ENCODE data around the gene HNMT.
"Not testable (repeated sequence)": the region's sequence is repeated elsewhere in the genome, so short reads cannot be mapped to it uniquely, and the experiment has no call there.

Gene HNMT

DNA sequence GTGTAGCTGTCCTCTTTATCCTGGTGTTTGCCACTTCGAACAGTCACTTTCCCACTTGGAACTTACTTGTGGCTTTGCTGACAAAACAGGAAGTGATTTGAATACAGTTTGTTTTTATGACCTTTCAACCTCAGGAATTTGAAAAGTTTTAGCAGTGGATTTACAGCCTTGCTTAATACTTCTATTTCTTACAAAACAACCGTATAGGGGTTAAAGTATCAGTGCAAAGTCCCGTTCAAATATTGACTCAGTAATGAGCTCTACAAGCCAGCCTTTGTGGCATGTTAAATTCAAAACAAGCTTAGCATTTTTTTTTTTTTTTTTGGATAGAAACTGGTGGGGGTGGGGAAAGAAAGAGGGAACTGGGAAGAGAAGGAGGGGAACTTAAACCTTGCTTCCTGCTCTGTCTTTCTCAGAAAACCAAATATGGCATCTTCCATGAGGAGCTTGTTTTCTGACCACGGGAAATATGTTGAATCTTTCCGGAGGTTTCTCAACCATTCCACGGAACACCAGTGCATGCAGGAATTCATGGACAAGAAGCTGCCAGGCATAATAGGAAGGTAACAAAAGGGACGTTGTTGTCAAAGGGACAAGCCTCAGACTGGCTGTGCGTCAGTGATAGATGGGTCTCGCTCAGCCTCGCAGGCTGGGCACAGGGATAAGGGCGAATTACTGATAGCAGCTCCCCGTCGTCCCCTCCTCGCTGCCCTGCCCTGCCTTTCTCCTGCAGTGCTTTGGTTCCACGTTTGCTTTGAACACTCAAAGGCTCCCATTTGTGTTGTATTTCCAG lies at the start of gene HNMT:
TSS of gene HNMT (plus strand) at position 408 of the 793 bp plus-strand sequence. CDS start at position 427, 19 bp downstream.
- peak within 1 kb of the TSS; percentile 88 for H3K27ac ChIP-seq
- TF ChIP-seq, protein P1, sequence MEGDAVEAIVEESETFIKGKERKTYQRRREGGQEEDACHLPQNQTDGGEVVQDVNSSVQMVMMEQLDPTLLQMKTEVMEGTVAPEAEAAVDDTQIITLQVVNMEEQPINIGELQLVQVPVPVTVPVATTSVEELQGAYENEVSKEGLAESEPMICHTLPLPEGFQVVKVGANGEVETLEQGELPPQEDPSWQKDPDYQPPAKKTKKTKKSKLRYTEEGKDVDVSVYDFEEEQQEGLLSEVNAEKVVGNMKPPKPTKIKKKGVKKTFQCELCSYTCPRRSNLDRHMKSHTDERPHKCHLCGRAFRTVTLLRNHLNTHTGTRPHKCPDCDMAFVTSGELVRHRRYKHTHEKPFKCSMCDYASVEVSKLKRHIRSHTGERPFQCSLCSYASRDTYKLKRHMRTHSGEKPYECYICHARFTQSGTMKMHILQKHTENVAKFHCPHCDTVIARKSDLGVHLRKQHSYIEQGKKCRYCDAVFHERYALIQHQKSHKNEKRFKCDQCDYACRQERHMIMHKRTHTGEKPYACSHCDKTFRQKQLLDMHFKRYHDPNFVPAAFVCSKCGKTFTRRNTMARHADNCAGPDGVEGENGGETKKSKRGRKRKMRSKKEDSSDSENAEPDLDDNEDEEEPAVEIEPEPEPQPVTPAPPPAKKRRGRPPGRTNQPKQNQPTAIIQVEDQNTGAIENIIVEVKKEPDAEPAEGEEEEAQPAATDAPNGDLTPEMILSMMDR (conservative IDR thresholded peaks at IDR 0.05) = no peak

DNA sequence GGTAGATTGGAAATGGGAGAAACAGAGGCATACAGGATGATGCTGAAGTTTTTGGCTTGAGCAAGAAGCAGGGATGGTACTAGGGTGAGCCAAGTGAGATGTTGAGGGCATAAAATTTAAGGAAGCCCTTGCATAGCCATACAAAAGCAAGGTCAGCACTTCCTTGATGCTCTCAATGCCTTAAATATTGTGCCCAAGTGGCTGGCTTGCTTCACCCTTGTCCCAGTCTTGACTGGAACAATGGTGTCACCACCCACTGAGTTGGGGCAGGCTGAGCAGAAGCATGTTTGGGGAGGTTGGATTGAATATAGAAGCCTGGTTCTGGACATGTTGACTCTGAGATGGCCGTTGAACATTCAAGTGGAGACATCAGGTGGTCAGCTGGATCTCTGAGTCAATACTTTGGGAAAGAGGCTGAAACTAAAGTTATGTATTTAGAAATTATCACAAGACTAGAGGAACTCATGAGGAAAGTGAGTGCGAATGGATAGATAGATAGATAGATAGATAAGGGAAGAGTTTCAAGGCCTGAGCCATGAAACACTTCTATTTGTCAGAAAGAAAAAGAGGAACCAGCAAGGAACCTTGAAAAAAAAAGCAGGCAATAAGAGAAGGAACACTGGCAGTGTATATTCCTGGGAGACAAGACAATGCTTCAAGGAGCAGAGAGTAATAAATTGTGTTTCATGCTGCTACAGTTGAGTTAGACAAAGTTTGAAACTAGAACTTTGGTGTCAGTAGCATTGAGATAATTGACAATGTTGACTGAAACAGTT lies 43.0 kb upstream of the HNMT start:
- H3K27ac ChIP-seq = no peak overlapping the region
- TF ChIP-seq, protein P1 (conservative IDR thresholded peaks at IDR 0.05) = no peak

DNA sequence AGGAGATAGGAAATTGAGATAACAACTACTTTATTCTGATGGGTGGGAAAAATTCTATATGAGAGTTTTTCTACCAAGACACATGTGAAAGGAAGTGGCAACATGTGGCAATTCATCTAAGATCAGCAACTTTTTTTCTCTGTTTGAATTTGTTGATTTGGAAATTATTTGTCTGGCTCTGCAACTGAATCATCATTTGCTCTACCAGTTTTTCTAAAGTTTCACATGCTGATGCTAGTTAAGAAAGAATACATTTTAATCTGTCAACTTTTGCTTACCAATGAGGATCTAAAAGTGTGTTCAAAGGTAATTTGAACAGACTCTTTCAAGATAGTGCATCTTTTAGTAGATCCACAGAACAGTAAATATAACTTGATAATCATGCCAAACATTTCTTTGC lies 42.1 kb upstream of the HNMT start:
- not testable (repeated sequence) for H3K27ac ChIP-seq

DNA sequence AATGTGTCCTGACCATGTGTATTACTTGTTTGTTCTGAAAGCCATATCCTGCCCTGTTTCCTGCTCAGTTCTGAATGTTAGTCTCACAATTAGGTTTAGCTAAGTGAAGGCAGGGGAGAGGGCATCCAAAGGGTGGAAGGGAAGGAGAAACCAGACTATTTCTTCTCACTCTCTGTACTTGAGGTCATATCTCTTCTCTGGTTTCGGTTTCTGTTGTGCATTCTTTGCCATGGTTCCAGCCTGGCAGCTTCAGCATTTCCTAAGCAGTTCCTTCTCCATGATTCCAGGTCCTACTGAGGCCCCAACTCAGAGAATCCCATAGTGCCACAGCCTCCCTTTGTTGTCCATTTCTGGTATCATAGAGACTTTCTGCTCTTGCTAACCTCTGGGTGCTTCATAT lies 40.3 kb upstream of the HNMT start:
- H3K27ac ChIP-seq = no peak overlapping the region
- TF ChIP-seq, protein P1 (conservative IDR thresholded peaks at IDR 0.05) = no peak

DNA sequence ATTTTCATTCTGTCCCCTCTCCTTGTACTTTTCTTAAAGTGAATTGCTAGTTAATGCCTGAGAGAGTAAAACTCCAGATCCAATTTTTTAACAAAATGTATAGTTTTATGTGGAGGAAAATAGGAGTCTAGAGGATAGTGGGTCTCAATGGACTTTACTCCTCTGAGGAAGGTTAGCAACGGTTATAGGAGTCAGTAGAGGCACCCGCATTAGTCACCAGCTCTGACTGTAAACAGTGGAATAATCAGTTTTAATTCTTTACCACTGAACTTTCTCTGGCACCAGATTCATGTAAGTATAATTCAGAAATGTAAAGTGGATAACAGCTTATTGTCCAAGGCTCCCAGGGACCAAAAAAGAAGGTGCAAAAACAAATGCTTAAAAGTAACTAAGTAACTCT lies 38.7 kb upstream of the HNMT start:
- TF ChIP-seq, protein P1 (conservative IDR thresholded peaks at IDR 0.05) = no peak
- no peak overlapping the region for H3K27ac ChIP-seq

DNA sequence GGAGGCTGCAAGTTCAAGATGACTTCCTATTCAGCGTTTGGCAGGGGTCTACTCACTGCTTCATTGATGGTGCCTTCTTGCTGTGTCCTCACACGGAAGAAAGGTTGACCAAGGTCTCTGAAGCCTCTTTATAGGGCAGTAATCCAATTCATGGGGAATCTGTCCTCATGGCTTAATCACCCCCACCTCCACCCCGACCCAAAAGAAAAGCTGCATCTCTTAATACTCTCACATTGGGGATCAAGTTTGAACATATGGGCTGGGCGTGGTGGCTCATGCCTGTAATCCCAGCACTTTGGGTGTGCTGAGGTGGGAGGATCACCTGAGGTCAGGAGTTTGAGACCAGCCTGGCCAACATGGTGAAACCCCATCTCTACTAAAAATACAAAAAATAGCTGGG lies 36.4 kb upstream of the HNMT start:
- no peak overlapping the region for H3K27ac ChIP-seq
- TF ChIP-seq, protein P1 (conservative IDR thresholded peaks at IDR 0.05) = no peak

DNA sequence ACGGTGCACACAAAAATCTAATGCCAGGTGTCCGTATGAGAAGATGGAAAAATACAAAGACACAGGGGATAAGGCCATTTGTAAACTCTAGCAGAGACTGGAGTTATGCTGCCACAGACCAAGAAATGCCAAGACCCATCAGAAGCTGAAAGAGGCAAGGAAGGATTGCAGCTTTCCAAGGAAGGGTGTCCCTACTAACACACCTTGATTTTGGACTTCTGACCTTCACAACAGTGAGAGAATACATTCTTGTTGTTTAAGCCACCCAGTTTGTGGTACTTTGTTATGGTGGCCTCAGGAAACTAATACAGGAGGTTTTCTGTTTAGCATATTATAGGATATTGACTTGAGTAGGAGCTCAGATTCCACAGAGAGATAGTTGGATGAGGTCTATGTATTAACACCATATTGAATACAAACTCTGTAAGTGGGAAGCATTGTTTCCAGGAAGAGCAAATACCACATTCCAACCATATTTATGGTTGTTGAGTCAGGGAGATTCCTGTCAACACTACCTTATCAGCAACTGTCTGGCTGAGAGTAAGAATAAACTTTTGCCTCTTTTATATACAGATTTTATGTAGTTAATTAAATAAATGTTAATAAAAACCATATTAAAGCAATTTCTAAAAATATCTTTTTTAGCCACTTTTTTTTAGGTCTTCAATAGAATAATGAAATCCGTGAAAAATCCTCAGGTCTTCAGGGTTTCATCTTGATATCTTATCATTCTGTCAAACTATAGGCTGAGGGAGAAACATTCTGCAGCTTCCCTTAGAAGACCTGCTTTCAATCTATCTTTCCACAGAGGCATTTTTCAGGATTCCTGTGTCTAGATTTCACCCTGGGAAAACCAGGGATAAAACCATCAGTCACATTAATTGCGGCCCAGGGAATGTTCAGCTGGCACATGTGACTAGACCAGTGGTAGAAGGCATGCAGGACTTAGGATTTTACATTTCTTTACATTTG lies 35.4 kb upstream of the HNMT start:
- H3K27ac ChIP-seq = no peak overlapping the region
- TF ChIP-seq, protein P1 (conservative IDR thresholded peaks at IDR 0.05) = no peak
